ENCODE results near the gene ATP11B.

The ATP11B gene

DNA sequence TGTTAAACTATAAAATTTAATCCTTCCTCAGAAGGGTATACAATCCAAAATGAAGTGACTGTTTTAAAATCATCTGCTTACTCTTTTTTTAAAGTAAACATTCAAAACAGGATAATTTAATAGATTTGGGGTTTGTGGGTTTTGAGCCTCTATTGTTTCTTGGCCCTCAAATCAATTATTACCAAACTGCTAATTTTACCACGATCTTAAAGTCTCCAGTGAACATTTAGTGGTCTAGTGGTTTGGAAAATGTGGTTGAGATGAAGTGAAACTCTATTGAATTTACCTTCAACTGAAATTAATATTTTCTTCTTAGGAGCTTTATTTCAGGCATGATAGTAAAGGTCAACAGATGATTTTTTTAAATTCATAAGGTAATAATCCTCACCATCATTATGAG lies 11.2 kb upstream of the ATP11B start (continued):
- TF ChIP-seq, protein P1, sequence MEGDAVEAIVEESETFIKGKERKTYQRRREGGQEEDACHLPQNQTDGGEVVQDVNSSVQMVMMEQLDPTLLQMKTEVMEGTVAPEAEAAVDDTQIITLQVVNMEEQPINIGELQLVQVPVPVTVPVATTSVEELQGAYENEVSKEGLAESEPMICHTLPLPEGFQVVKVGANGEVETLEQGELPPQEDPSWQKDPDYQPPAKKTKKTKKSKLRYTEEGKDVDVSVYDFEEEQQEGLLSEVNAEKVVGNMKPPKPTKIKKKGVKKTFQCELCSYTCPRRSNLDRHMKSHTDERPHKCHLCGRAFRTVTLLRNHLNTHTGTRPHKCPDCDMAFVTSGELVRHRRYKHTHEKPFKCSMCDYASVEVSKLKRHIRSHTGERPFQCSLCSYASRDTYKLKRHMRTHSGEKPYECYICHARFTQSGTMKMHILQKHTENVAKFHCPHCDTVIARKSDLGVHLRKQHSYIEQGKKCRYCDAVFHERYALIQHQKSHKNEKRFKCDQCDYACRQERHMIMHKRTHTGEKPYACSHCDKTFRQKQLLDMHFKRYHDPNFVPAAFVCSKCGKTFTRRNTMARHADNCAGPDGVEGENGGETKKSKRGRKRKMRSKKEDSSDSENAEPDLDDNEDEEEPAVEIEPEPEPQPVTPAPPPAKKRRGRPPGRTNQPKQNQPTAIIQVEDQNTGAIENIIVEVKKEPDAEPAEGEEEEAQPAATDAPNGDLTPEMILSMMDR (tag by site-specific recombination; IDR thresholded peaks at IDR 0.05): no peak
- no peak for TF ChIP-seq KLF10 (tag by site-specific recombination; IDR thresholded peaks at IDR 0.05)
- TF ChIP-seq ZNF324 (tag by site-specific recombination; IDR thresholded peaks at IDR 0.05): no peak
- no peak for TF ChIP-seq ZNF37A (tag by site-specific recombination; IDR thresholded peaks at IDR 0.05)
- TF ChIP-seq ZNF654 (tag by site-specific recombination; IDR thresholded peaks at IDR 0.05; ENCODE audit: low read depth): no peak
- TF ChIP-seq ZNF514 (tag by site-specific recombination; IDR thresholded peaks at IDR 0.05): no peak
- no peak for TF ChIP-seq ZNF341 (tag by site-specific recombination; IDR thresholded peaks at IDR 0.05; ENCODE audit: low read depth)

DNA sequence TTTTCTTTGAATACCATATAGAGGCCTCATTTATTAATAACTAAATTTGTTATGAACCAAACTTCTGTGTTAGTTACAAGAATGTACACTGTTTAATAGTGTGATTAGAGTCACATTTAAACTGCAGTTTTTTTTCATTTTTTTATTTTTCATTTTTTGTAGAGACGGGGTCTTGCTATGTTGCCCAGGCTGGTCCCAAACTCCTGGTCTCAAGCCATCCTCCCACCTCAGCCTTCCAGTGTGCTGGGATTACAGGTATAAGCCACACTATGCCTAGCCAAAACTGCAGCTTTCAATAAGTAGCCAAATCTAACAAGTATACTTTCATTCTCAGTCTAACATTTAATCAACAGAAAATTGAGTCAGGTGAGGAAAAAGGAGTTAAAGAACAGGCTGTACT lies 10.2 kb upstream of the ATP11B start:
- no peaks in the 10 kb centered on the region for H3K4me1 ChIP-seq (ENCODE audit: control insufficient read depth, insufficient read depth, low read length)
- H3K4me3 ChIP-seq (ENCODE audit: low read depth, low read length): no peak overlapping the region
- ChIA-PET CTCF (no interaction called here), POLR2A (no interaction called here)
- no peaks in the 10 kb centered on the region for H3K36me3 ChIP-seq (ENCODE audit: control insufficient read depth in 2 of 2, insufficient read depth in 1 of 2, low read length in 2 of 2)
- no peaks in the 10 kb centered on the region for H3K9me3 ChIP-seq (ENCODE audit: control insufficient read depth, insufficient read depth, low read depth, low read length)
- H3K27ac ChIP-seq (ENCODE audit: extremely low read depth, low read depth, low read length): no peak overlapping the region
- TF ChIP-seq ZNF571 (tag by site-specific recombination; IDR thresholded peaks at IDR 0.05): no peak
- TF ChIP-seq ZNF121 (tag by site-specific recombination; IDR thresholded peaks at IDR 0.05): peak; percentile 79

DNA sequence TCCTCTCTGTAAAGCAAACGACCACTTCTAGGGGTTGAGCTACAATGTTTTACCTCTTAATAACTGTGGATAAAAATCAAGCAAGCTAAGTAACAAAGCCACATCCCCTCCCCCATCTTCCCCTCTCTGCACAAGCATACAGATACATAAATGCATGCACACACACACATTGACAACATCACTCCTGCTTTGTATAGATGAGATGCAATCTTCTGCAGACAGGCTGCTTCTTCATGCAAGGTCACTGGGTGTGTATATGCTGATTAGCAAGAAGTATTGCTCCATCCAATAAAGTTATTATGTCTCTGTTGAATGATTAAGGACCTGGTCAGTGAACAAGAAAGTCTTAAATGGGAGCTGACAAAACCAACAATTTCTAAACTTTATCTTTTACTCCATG lies 8.8 kb upstream of the ATP11B start:
- no peaks in the 10 kb centered on the region for H3K36me3 ChIP-seq (ENCODE audit: control insufficient read depth in 2 of 2, insufficient read depth in 1 of 2, low read length in 2 of 2)
- no peaks in the 10 kb centered on the region for H3K9me3 ChIP-seq (ENCODE audit: control insufficient read depth, insufficient read depth, low read depth, low read length)
- no peak overlapping the region for H3K27ac ChIP-seq (ENCODE audit: extremely low read depth, low read depth, low read length)
- no peaks in the 10 kb centered on the region for H3K4me1 ChIP-seq (ENCODE audit: control insufficient read depth, insufficient read depth, low read length)
- H3K4me3 ChIP-seq (ENCODE audit: low read depth, low read length): no peak overlapping the region
- CTCF ChIA-PET: no interaction called here
- TF ChIP-seq ZNF266 (tag by site-specific recombination; IDR thresholded peaks at IDR 0.05; ENCODE audit: low read depth) (no peak), ZNF184 (tag by site-specific recombination; IDR thresholded peaks at IDR 0.05) (no peak), ZFP69B (tag by site-specific recombination; IDR thresholded peaks at IDR 0.05) (no peak), SALL2 (tag by site-specific recombination; IDR thresholded peaks at IDR 0.05; ENCODE audit: borderline replicate concordance) (no peak), ZBTB21 (tag by site-specific recombination; IDR thresholded peaks at IDR 0.05) (no peak), ZNF23 (tag by site-specific recombination; IDR thresholded peaks at IDR 0.05; ENCODE audit: borderline replicate concordance) (no peak), SCRT2 (tag by site-specific recombination; IDR thresholded peaks at IDR 0.05) (no peak), HOXA7 (CRISPR knock-in tag; IDR thresholded peaks at IDR 0.05; ENCODE audit: borderline replicate concordance) (no peak), ZNF610 (tag by site-specific recombination; IDR thresholded peaks at IDR 0.05; ENCODE audit: borderline replicate concordance) (no peak), ZNF548 (tag by site-specific recombination; IDR thresholded peaks at IDR 0.05) (no peak), ZNF239 (tag by site-specific recombination; IDR thresholded peaks at IDR 0.05) (no peak), KLF7 (tag by site-specific recombination; IDR thresholded peaks at IDR 0.05; ENCODE audit: borderline replicate concordance) (no peak), ZNF335 (tag by site-specific recombination; conservative IDR thresholded peaks at IDR 0.05) (no peak), ZNF510 (tag by site-specific recombination; IDR thresholded peaks at IDR 0.05; ENCODE audit: insufficient replicate concordance) (no peak), ZNF146 (tag by site-specific recombination; IDR thresholded peaks at IDR 0.05) (no peak), ZNF501 (tag by site-specific recombination; IDR thresholded peaks at IDR 0.05) (no peak), ZBTB20 (tag by site-specific recombination; IDR thresholded peaks at IDR 0.05) (no peak)
- TF ChIP-seq, protein P1 (tag by site-specific recombination; IDR thresholded peaks at IDR 0.05): no peak
- TF ChIP-seq, protein P2, sequence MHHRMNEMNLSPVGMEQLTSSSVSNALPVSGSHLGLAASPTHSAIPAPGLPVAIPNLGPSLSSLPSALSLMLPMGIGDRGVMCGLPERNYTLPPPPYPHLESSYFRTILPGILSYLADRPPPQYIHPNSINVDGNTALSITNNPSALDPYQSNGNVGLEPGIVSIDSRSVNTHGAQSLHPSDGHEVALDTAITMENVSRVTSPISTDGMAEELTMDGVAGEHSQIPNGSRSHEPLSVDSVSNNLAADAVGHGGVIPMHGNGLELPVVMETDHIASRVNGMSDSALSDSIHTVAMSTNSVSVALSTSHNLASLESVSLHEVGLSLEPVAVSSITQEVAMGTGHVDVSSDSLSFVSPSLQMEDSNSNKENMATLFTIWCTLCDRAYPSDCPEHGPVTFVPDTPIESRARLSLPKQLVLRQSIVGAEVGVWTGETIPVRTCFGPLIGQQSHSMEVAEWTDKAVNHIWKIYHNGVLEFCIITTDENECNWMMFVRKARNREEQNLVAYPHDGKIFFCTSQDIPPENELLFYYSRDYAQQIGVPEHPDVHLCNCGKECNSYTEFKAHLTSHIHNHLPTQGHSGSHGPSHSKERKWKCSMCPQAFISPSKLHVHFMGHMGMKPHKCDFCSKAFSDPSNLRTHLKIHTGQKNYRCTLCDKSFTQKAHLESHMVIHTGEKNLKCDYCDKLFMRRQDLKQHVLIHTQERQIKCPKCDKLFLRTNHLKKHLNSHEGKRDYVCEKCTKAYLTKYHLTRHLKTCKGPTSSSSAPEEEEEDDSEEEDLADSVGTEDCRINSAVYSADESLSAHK (tag by site-specific recombination; IDR thresholded peaks at IDR 0.05): no peak
- POLR2A ChIA-PET: no interaction called here

All from HEK293 (cell line).